NCI-H1694 treated with DMSO at 0.1 percent for 48 hours (cell line): ENCODE measurements around the gene RD3L.
"Not testable (repeated sequence)": the region's sequence is repeated elsewhere in the genome, so short reads cannot be mapped to it uniquely, and the experiment has no call there.

Source experiments
- DNase-seq: peaks from one replicate; lab custom pipeline; 2025; lab: John Stamatoyannopoulos, UW

Gene RD3L

DNA sequence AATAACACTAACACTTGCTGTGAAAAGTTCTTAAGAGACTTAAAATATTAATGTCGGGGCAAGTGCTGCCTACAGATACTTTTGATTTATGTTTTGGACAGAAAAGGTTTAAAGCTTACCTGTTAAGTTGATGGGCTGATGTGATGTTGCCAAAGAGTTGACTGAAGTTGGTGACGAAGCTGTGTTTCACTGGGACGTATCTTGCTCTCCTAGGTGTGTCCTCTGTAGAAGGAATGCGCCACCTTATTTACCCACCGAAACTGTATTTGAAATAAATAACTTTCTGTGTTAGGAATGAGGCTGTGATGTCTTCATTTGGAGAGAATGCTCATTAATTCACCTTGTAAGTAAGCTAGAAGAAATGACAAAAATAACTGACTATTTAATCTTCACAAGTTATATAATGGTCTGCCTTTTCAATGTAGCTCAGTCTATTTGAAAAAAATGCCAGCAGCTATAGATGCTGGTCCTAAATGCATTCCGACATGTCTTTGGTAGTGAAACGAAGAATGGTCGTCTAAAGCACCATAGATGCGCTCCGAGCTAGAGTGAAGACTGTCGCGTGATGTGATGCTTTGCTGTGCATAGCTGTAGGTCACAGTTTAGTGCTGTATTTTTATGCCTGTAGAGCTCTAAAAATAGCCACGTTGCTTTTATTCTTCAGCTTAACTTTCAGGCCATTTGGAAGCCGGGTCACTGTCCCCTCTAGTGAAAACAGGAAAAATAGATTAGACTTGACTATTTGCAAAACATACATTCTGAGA, at the start of gene RD3L:
TSS of gene RD3L (minus strand) at position 557 of the 764 bp plus-strand sequence. CDS start 834 bp downstream, outside the sequence.
- DNase-seq: no peak

DNA sequence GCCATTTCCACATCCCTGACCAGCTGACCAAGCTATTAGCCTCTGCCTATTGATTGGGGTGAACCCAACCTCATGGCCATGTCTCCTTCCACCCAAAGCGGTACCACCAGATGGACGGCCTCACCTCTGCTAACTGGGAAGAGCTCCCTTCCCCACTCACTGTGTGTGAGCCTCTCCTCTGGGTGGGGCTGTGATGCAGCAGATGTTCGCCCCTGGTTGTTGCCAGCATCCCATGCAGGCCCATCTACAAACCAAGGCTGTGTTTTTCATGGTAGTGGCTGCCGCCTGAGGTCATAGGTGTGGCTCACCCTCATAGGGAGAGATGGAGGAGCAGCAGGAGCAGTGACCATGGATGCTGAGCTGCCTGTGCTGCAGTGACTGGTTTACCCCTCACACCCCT, 47.6 kb upstream of the RD3L start:
- DNase-seq: no peak

DNA sequence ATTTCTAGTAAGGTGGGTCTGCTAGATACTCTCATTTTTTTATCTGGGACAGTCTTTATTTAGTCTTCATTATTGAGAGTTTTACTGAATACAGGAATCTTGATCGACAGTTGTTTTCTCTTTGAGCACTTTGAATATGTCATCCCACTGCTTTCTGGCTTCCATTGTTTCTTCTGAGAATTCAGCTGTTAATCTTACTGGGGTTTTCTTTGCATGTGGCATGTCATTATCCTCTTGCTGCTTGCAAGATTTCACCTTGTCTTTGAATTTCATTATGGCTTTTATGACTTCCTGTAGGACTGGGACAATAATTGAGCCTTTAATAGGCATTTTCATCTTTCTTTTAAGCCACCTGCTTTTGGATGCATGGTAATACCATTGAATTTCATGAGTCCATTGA, 46.7 kb upstream of the RD3L start:
- no peak for DNase-seq

DNA sequence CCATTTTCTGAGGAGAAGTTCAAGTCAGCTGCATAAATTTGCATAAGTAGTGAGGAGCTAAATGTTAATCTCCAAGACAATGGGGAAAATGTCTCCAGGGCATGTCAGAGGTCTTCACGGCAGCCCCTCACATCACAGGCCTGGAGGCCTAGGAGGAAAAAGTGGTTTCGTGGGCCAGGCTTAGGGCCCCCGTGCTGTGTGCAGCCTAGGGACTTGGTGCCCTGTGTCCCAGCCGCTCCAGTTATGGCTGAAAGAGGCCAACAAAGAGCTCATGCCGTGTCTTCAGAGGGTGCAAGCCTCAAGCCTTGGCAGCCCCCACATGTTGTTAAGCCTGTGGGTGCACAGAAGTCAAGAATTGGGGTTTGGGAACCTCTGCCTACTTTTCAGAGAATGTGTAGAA, 41.9 kb upstream of the RD3L start:
- DNase-seq: no peak

DNA sequence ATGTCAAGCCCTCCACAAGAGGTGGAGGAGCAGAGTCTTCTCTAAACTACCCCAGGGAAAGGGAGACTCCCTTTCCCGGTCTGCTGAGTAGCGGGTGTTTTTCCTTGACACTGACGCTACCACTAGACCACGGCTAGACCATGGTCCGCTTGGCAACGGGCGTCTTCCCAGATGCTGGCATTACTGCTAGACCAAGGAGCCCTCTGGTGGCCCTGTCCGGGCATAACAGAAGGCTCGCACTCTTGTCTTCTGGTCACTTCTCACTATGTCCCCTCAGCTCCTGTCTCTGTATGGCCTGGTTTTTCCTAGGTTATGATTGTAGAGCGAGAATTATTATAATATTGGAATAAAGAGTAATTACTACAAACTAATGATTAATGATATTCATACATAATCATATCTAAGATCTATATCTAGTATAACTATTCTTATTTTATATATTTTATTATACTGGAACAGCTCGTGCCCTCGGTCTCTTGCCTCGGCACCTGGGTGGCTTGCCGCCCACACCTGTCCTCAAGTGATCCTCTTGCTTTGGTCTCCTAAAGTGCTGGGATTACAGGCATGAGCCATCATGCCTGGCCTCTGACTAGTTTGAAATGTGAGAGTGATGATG, 38.4 kb upstream of the RD3L start:
- DNase-seq: not testable (repeated sequence)

DNA sequence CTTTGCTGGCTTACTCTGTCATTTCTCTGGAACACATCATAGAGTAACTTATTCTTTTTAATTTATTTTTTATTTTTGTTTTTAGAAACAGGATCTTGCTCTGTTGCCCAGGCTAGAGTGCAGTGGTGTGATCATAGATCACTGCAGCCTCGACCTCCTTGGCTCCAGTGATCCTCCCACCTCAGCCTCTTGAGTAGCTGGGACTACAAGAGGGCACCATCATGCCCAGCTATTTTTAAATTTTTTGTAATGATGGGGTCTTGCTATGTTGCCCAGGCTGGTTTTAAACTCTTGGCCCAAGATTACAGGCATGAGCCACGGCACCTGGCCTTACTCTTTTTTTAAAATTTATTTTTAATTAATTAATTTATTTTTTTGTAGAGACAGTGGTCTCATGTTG, 32.2 kb upstream of the RD3L start:
- DNase-seq: no peak

DNA sequence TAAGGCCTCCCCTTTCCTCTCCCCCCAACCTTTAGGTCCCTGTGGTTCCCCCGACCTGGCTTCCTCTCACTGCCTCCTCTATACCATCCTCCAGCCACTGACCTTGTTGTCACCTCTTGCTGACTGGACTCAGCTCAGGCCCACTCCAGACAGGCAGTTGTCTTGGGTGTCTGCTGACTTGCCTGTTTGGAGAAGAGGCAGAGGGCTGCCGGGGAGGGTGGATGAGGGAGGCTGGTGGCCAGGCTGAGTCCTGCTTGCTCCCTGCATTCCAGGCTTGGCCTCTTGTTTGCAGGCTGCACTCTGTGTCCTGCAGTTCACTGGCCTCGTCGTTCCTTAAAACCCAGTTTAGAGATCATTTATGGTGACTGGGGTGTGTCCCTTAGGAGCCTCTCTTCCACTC, 31.0 kb upstream of the RD3L start:
- no peak for DNase-seq

DNA sequence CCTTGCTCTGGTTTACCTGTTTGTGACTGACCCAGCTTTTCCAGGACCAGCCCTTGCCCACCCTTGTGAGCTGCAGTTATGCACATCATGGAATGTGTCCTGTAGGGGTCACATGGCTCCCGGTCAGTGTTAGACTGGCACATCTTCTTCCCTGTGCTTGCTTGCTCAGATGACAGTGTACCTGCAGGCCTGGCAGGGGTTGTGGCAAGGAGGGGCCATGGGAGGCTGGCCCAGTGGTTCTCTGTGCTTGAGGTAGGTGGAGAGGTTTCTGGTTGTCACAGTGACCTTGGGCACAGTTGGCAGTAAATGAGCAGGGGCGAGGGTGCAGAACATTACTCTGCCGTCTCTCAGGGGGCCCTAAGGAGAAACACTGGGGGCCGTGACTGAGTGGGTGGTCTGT, 27.6 kb upstream of the RD3L start:
- DNase-seq: no peak

DNA sequence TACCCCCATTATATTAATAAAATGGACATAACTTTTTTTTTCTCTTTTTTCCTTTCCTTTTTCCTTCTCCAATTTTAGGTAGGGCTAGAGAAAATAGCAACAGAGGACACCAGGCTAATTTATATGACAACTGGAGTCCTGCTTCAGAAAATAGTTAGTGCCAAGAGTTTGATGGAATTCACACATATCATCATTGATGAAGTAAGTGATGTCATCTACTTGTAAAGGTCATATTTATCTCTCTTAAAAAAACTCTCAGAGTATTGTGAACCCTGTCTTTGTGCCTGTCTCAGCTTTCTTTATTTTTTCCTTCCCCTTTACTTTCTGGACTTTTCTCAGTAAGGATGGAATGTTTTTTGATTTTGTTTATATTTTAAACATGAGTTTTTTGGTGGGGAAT, 24.3 kb upstream of the RD3L start:
- DNase-seq: no peak

DNA sequence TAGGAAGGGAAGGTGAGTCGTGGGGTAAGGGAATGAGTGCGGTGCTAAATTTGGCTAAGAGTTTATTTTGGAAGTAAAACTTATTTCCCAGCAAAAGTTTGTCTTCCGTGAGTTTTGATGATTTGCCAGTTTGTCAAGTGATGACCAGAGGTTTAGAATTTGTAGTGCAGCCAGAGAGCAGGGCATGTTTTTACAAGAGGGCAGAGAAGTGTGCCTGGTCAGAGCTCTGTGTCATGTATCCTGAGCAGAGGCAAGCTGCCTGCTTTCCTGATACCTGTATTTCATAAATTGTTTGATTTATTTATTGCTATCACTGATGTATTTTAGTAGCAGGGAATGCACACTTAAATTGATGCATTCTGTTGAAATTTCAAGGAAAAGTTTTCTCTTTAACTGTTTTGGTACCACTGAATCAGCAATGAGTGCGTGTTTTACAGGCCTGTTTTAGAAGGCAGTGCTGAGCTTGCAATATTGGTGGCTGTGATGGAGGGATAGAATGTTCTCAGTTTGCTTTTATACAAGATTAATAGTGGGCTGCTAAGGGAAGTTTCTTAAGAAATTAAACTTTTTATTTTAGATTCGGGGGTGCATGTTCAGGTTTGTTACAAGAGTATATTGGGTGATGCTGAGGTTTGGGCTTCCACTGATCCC, 19.7 kb upstream of the RD3L start:
- DNase-seq: no peak

DNA sequence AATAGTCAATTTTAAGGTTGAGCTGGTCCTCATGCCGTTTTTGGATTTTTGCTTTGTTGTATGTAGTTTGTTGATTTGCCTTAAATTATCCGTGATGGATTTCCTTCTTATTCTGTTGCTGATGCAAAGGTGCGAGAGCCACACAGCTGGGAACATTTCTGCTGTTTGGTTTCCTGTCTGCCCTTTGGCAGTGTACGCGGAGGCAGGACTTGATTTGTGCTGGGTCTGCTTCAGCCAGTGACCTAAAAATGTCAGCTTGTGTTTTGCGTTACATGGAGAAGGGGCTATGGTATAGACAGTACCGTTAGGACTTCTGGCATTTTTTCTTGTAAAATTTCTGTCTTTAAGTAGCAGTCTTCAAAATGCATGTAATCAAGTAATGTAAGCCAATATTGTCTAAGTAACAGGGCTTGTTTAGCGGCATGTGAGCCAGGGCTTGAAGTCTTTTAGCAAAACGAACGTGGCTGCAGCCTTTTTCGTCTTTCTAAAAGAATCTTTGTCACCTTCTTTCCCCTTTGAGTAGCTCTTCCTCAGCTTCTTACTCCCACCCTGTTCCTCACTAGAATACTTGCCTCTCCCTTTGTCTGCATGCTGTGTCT, 18.2 kb upstream of the RD3L start:
- no peak for DNase-seq

DNA sequence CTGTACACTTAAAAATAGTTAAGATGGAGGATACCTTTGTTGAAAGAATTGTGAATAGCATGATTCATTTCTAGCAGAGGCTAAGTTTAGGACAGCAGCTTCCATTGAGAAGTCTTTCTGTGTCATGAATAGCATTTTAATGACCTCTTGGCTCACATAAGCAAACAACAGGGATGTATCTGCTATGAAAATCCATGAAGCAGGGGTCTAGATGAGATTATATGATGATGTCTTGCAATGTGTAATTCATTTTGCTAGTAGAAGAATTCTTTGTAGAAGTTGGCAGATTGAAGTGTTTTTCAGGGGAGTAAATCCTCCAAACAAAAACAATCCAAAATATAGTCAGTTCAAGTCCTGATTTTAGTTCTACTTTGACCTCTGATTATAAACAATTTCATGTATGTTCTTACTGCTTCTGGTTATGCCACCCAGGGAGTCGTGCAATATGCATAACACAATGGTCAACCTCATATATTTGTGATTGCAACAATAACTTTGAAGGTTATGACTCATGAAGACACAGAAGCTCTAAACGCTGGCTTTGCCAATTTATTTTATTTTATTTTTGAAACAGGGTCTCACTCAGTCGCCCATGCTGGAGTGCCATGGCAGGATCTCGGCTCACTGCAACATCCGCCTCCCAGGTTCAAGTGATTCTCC, 6.9 kb upstream of the RD3L start:
- no peak for DNase-seq

DNA sequence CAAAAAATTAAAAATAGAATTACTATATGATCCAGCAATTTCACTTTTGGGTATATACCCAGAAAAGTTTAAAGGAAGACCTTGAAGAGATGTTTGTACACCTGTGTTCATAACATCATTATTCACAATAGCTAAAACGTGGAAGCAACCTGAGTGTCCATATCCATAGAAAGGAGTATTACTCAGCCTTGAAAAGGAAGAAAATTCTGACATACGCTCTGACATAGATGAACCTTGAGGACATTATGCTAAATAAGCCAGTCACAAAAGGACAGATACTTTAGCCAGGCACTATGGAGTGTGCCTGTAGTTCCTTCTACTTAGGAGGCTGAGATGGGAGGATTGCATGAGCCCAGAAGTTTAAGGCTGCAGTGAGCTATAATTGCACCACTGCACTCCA, 6.1 kb upstream of the RD3L start:
- no peak for DNase-seq

DNA sequence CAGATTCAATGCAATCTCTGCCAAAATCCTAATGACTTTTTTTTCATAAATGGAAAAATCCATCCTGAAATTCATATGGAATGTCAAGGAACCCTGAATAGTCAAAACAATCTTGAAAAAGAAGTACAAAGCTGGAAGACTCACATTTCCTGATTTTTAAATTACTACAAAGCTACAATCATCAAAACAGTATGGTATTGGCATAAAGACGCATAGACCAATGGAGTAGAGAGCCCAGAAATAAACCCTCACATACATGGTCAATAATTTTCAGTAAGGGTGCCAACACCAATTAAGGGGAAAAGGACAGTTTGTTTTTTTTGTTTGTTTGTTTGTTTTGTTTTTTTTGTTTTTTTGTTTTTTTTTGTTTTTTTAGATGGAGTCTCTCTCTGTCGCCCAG, 4.6 kb upstream of the RD3L start:
- no peak for DNase-seq

DNA sequence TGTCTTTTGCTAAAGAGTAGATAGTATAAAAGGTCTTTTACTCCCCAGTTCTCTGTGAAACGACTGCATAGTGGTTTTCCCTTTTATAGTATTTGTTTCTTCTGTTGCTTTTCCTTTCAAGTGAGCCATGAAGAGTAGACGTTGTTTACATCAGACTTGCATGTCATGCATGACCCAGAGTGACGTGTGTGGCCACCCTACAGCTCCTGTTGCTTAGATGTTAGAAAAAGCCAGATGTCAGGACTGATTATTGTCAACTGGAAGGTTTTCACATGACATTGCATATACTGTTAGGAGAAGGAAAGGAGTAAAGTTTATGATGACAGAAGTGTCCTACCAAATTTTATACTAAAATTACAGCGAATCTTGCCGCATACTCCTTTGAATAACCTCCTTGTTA, 1.3 kb upstream of the RD3L start:
- no peak for DNase-seq

DNA sequence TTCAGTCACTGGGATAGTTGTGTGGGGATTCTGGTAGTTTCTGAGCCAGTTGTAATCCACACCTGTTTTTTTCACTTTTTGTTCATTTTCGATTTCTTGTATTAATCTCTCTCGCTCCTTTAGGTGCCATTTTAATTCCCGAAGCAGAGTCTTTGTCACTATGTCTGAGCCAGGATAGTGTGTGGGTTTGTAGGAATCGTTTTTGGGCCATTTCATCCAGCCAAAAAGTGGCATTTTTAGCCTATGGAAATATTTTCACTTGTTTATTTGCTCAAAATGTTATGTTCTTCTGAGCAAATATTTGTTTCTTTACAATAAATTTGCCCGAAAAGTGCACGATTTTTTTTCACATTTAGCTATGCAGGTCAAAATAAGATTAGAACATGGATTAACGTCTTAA, 867 bp downstream of the RD3L start:
- DNase-seq: no peak

DNA sequence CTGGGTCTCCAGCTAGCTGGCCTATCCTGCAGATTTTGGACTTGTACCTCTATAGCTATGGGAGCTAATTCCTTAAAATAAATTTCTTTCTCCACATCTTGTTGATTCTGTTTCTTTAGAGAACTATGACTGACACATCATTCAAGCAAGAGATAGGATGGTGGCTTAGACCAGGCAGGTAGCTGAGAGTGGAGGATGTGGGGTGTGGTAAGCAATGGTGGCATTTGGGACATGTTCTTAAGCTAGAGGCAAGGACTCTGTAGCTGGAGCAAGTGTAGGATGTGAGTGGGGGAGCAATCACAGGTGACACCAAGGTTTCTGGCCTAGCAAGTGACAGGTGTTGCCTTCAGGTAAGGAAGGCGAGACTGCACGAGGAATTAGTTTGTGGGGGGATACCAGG, 7.2 kb downstream of the RD3L start:
- DNase-seq: no peak

DNA sequence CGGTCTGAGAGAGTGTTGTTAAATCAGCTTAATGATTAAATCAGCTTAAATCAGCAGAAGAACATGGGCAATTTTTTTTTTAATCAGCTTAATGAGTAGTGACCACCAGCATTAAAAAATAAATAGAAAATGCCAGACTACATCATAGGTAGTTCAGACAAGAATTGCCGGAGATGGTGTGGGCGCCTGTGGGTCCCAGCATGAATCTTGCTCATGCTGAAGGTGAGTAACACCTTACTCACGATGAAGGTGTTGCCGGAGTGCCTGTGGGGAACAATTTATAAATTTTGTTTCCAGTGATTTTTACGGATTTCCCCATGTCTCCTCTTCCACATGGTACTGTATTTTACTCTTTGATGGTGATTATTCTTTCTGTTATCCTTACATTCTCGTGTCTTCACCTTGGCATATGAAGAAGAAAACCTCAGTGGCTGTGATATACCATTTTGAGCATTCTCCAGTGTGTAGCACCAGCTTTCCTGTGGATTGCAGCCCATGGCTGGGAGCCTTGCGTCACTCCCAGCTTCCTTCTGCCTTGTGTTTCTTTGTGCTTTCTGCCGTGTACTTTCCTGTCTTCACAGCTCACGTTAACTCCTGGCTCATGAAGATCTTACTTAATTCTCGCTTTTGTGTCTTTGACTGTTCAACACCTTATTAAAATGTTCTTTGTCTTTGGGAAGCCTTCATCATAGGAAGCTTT, 9.4 kb downstream of the RD3L start:
- DNase-seq: no peak

DNA sequence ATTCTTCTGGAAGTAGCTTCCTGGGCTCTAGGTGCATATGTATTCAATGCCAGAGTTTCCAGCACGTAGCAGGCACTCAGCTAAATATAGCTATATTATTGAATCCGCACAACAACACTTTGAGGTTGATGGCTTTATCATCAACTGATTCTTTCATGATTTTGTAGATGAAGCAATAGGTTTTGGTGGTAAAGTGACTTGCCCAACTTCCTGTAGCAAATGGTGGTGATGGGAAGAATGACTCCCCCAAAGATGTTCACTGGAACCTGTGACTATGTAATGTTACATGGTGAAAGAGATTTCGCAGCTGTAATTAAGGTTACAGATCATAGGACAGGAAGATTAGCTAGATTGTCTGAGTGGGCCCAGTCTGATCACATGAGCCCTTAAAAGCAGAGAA, 10.9 kb downstream of the RD3L start:
- DNase-seq: no peak

DNA sequence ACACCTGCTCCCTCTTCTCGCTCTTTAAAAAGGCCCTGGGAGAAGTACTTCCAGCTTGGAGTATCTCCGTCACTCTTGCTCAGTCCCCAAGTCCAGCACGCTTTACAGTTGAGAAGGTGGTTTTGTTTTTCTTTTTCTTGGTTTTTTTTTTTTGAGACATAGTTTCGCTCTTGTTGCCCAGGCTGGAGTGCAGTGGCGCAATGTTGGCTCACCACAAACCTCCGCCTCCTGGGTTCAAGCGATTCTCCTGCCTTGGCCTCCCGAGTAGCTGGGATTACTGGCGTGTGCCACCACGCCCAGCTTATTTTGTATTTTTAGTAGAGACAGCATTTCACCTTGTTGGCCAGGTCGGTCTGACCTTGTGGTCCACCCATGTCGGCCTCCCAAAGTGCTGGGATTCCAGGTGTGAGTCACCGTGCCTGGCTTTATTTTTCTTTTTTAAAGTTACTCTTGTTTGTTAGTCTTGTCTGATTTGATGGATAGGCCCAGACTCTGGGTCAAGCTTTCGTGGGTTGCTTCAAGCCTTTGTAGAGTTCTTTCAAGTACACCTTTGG, 12.2 kb downstream of the RD3L start:
- DNase-seq: no peak

DNA sequence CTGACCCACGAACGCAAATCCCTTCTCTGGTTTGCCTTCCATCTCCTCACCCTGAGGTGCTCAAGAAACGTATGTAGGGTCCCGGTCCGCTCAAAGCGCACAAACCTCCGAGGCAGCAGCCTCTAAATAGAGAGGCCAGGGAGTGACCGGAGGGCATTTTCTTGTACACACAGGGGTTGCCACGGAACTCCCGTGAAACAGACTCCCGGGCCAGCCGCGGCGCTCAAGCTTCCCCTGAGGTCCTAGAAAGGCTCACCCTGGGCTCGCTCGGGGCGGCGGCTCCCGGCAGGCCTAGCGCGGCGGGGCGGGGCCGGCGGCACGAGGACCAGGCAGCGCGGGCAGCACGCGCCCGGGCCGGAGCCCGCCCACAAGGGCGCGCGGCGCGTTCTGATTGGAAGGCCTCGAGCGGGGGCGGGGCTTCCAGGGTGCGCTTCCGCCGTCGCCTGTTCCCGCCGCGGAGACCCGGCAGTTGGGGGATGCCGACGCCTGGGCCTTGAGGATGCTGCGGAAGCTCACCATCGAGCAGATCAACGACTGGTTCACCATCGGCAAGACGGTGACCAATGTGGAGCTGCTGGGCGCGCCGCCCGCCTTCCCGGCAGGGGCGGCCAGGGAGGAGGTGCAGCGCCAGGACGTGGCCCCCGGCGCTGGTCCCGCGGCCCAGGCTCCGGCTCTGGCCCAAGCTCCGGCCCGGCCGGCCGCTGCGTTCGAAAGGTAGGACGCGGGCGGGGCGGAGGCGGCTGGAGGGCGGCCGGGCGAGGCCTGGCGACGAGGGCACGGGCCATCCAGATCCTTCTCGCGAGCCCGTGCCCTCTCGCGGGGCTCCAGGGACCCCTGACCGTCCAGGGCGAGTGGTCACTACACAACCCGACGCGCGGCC, 14.1 kb downstream of the RD3L start, which contains the start of gene TDRD9:
TSS of gene TDRD9 (plus strand) at position 446 of the 880 bp plus-strand sequence. CDS start at position 500, 54 bp downstream.
- DNase-seq: no peak
